MCF 10A (cell line): Measurements from ENCODE around the gene TMEM26. TPM values are rescaled to one million over a fixed set of nuclear protein-coding genes. Genes with fewer than 3 reads are reported as not detected.

ENCODE experiments used
- BruUV-seq: library from RNA; stranded (reverse); fragments of 400-500 nt; replicated peaks from 2 replicates; lab custom pipeline; 2021; lab: Mats Ljungman, UMichigan
- CTCF ChIA-PET: fragments of 300-600 bp; sonication (Branson Sonifier 250); formaldehyde crosslinking; extraction: SDS; loops from one replicate; lab custom pipeline; 2021; ENCODE audit warnings: antibody characterized with exemption, inconsistent platforms; lab: Yijun Ruan, JAX
- POLR2A ChIA-PET: fragments of 300-600, 350-650 bp; sonication (Branson Sonifier 250); formaldehyde crosslinking; extraction: SDS; loops from one replicate; lab custom pipeline; 2020; ENCODE audit warnings: antibody characterized with exemption, inconsistent platforms; lab: Yijun Ruan, JAX
- DNase-seq: peaks from one replicate; pipeline ENCODE4 v3.0.0-alpha.2; 2018; ENCODE audit not compliant: unreplicated experiment
- H3K27ac Mint-ChIP-seq: one replicate; pipeline ENCODE4 v1.8.0; 2022; ENCODE audit warnings: mild to moderate bottlenecking, low read depth, mixed read lengths; ENCODE audit not compliant: unreplicated experiment
- H3K27me3 Mint-ChIP-seq: one replicate; pipeline ENCODE4 v1.8.0; 2022; ENCODE audit warnings: mixed read lengths; ENCODE audit not compliant: insufficient read depth, unreplicated experiment
- H3K36me3 Mint-ChIP-seq: one replicate; pipeline ENCODE4 v1.8.0; 2022; ENCODE audit warnings: mild to moderate bottlenecking, moderate library complexity, mixed read lengths; ENCODE audit not compliant: insufficient read depth, unreplicated experiment
- H3K4me1 Mint-ChIP-seq: one replicate; pipeline ENCODE4 v1.8.0; 2022; ENCODE audit warnings: mixed read lengths; ENCODE audit not compliant: insufficient read depth, unreplicated experiment
- H3K4me3 Mint-ChIP-seq: one replicate; pipeline ENCODE4 v1.8.0; 2022; ENCODE audit warnings: mild to moderate bottlenecking, moderate library complexity, mixed read lengths; ENCODE audit not compliant: unreplicated experiment
- H3K9me3 Mint-ChIP-seq: one replicate; pipeline ENCODE4 v1.8.0; 2022; ENCODE audit warnings: mixed read lengths; ENCODE audit not compliant: unreplicated experiment
- intact Hi-C: fragments of 100-400 bp; cut with micrococcal nuclease; formaldehyde crosslinking; loops from 2 replicates; pipeline ENCODE4 v1.14.1; 2022
- total RNA-seq: library from RNA; stranded (reverse); gene quantifications from 2 replicates; pipeline ENCODE4 v1.2.3, GENCODE V29; 2022
- TF ChIP-seq, protein P1 (sequence below): fragments of 200-600 bp; IDR thresholded peaks from one replicate; pipeline ENCODE4 v1.8.0; 2022; ENCODE audit warnings: antibody characterized with exemption, mild to moderate bottlenecking; ENCODE audit not compliant: unreplicated experiment

TMEM26 gene
- total RNA-seq, 1 experiment from 2014 or later: not detected

DNA sequence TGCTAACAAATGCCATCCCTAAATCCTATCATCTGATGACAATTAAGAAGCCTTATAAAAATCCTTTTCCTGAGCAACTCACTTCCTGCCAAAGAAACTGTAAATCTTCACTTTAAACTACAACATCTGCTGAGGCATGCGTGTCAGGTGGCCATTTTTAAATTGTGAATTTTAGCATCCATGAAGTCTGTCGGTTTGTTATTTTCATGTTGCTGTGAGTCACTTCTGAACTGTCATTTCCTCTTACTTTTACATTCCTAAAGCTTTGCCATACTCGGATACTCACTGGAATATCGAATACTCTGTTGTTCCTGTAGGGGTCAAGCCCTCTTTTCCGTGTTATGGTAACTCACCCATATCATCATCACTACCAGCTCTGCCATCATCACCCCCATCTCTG, 34.3 kb upstream of the TMEM26 start:
- no TSS peak for BruUV-seq
- H3K27me3 Mint-ChIP-seq: no peaks in the 10 kb centered on the region
- TF ChIP-seq, protein P1, sequence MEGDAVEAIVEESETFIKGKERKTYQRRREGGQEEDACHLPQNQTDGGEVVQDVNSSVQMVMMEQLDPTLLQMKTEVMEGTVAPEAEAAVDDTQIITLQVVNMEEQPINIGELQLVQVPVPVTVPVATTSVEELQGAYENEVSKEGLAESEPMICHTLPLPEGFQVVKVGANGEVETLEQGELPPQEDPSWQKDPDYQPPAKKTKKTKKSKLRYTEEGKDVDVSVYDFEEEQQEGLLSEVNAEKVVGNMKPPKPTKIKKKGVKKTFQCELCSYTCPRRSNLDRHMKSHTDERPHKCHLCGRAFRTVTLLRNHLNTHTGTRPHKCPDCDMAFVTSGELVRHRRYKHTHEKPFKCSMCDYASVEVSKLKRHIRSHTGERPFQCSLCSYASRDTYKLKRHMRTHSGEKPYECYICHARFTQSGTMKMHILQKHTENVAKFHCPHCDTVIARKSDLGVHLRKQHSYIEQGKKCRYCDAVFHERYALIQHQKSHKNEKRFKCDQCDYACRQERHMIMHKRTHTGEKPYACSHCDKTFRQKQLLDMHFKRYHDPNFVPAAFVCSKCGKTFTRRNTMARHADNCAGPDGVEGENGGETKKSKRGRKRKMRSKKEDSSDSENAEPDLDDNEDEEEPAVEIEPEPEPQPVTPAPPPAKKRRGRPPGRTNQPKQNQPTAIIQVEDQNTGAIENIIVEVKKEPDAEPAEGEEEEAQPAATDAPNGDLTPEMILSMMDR: no peak
- ChIA-PET CTCF (interaction anchor here (1.0 kb wide), 1 partner anchor 9 kb away, joined by 3 read pairs; no protein-coding TSS in a partner anchor), POLR2A (interaction anchor here (1.0 to 1.5 kb wide), 3 partner anchors 12 to 241 kb away, joined by 3 to 4 read pairs (median 3); no protein-coding TSS in a partner anchor)
- intact Hi-C loops: no loop called here
- H3K4me3 Mint-ChIP-seq: no peak overlapping the region
- no peak for DNase-seq
- peaks cover 12% of the 10 kb centered on the region for H3K4me1 Mint-ChIP-seq
- no peaks in the 10 kb centered on the region for H3K36me3 Mint-ChIP-seq
- H3K9me3 Mint-ChIP-seq: no peaks in the 10 kb centered on the region
- peak overlapping the region; percentile 21 for H3K27ac Mint-ChIP-seq

DNA sequence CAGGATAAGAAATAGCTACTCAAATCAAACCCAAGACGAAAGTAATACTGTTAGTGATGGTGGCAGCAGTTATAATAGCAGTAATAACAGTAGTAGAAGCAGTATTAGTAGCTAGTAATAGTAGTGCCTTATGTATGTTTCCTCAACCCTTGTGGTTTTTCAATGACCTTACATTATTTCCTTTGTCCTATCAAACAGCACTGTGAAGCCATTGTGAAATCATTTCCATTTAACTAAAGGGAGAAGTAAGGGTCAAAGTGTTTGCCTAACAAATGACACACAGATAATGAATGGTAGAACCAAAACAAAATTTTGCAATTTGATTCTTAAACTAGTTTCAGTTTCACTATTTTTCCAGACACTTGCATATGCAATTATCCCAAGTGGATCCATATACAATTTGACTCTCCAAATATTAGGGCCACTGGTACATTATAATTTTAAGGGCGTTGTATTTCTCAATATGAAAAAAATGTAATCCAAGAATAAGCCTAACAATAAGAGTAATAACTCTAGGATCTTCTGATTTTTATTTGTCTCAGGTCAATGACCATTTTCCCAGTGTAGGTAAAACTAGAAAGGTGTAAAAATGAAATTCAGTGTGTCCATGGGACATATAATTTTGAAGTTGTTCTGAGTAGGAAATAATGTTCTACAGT, 33.7 kb upstream of the TMEM26 start:
- ChIA-PET CTCF (interaction anchor here (0.7 to 1.0 kb wide), 2 partner anchors 9 to 25 kb away, joined by 3 read pairs; no protein-coding TSS in a partner anchor), POLR2A (interaction anchor here (0.7 to 1.5 kb wide), 4 partner anchors 11 to 506 kb away, joined by 3 to 4 read pairs (median 3); no protein-coding TSS in a partner anchor)
- peak; percentile 69 for DNase-seq
- H3K27ac Mint-ChIP-seq: peak overlapping the region; percentile 21
- BruUV-seq: no TSS peak
- no peaks in the 10 kb centered on the region for H3K27me3 Mint-ChIP-seq
- TF ChIP-seq, protein P1: no peak
- peaks cover 12% of the 10 kb centered on the region for H3K4me1 Mint-ChIP-seq
- intact Hi-C loops: no loop called here
- peak overlapping the region; percentile 22 for H3K4me3 Mint-ChIP-seq
- no peaks in the 10 kb centered on the region for H3K9me3 Mint-ChIP-seq
- no peaks in the 10 kb centered on the region for H3K36me3 Mint-ChIP-seq

DNA sequence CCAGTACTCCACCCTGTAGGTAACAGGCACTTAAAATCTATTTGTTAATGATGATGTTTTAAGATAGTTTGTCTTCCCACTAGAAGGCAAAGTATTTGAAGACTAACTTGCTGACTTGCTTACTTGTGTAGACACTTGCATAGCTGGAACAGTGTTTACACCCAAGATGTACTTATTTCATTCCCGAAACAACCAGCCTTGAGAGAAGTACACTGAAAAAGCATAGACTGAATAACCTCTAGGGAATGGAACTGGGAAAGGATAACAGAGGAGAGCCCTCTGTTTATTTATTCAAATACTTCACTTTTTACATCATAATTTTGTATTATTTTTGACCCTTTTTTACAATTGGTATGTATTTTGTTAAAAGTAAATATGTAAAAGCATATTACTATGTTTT, 33.1 kb upstream of the TMEM26 start:
- TF ChIP-seq, protein P1: no peak
- no peaks in the 10 kb centered on the region for H3K27me3 Mint-ChIP-seq

DNA sequence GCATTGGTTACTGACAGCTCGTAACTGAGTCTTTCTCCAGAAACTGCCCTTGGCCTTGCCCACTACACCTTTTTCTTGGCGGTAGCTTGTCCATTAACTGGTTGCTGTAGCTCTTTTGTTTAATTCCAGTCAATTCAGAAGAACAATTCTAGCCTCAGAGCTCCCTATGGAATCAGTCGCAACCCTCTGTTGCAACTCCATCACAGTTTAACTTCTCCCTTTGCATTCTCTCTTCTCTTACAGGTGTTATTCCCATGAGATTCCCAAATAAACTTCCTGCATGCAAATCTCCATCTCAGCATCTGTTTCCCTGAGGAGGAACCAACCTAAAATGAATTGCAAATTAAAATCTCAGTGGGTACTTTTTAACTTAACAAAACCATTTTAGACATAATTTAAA, 28.4 kb upstream of the TMEM26 start:
- Mint-ChIP-seq H3K27ac (no peak overlapping the region), H3K27me3 (no peaks in the 10 kb centered on the region), H3K4me3 (no peak overlapping the region), H3K9me3 (no peaks in the 10 kb centered on the region), H3K36me3 (no peaks in the 10 kb centered on the region), H3K4me1 (peaks cover 4% of the 10 kb centered on the region)
- intact Hi-C loops: no loop called here
- no TSS peak for BruUV-seq
- no peak for DNase-seq
- TF ChIP-seq, protein P1: no peak
- ChIA-PET CTCF (no interaction called here), POLR2A (interaction anchor here (0.6 kb wide), 1 partner anchor 403 kb away, joined by 3 read pairs; no protein-coding TSS in a partner anchor)

More for the DNA sequence above, 33.1 kb upstream of the TMEM26 start:
- H3K36me3 Mint-ChIP-seq: no peaks in the 10 kb centered on the region
- no peaks in the 10 kb centered on the region for H3K9me3 Mint-ChIP-seq
- H3K4me3 Mint-ChIP-seq: no peak overlapping the region
- no TSS peak for BruUV-seq
- no peak for DNase-seq
- intact Hi-C loops: no loop called here
- H3K4me1 Mint-ChIP-seq: peaks cover 12% of the 10 kb centered on the region
- no peak overlapping the region for H3K27ac Mint-ChIP-seq
- ChIA-PET POLR2A (interaction anchor here (0.7 to 1.5 kb wide), 3 partner anchors 11 to 507 kb away, joined by 3 to 4 read pairs (median 3); no protein-coding TSS in a partner anchor), CTCF (interaction anchor here (0.6 to 0.7 kb wide), 2 partner anchors 9 to 24 kb away, joined by 3 to 4 read pairs; no protein-coding TSS in a partner anchor)
